ENCODE measurements around the gene SYNGR1. TPM values are rescaled to one million over a fixed set of nuclear protein-coding genes. Genes with fewer than 3 reads are reported as not detected.
A peak's percentile ranks its signal among the peaks of the same experiment; 100 is the strongest.

Gene SYNGR1
- total RNA-seq, 1 experiment from 2014 or later = 17.8 TPM

DNA sequence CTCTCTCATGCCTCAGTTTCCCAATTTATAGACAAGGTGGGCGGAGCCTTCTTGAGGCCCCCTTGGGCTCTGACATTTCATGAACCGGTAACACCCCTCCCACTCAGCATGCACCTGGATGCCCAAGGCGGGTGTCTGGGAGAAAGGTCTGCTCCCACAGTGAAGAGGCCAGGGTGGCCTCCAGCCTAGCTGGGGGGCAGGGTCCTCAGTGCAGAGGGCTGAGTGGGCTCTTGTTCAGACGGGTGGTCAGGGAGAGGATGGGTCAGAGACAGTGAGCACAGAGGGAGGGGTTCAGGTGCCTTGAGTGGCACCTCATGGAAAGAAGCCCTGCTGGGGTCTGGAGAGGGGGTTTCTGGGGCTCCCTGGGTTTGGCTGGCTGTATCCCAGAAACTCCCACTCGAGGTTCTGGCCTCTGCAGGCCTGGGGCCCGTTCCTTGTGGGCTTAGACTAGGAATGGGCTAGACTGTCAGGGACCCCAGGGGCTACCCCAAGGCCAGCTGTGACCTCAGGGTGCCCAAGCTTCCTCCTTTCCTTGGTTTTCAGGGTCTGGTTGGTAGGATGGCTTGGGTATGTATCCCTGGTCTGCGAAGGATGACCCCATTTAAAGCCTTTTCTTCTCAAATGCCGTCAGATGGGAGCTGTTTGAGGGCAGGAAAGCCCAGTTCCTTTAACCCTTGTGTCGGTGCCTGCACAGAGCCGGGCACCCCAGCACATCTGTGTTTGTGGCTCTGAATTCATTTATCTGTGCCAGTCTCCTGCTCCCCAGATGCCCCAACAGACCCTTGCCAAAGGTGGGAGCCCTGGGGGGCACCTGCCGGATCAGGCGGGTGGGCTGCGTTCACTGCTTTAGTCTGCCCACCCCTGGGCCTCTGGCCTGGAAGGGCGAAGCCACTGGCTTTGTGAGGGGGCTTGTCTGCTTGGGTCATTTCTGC, 1.2 kb downstream of the SYNGR1 start:
- in situ Hi-C loops (cut with HindIII; ENCODE audit: low pct_unique_long_range_greater_than_20kb, low sequenced_read_pairs) = no loop called here
- intact Hi-C loops (cut with micrococcal nuclease; ENCODE audit: unreplicated experiment) = no loop called here
- H3K27ac ChIP-seq (ENCODE audit: low read length) = no peak overlapping the region; the same call in none of the 2 replicates
- BruUV-seq (replicated peaks) = no TSS peak
- peak overlapping the region; percentile 45 to 50 for H3K4me3 ChIP-seq (ENCODE audit: low read depth in 2 of 2, low read length in 2 of 2)
- ATAC-seq (no peak), DNase-seq (ENCODE audit: low read depth, low spot score) (no peak)
- ChIA-PET POLR2A (no interaction called here), CTCF (interaction anchor here (0.5 kb wide), 1 partner anchor 163 kb away, joined by 4 read pairs; no protein-coding TSS in a partner anchor)
- peaks cover 19% of the 10 kb centered on the region for H3K4me1 ChIP-seq (ENCODE audit: control insufficient read depth, insufficient read depth, low read length)
- H3K9me3 ChIP-seq (ENCODE audit: control insufficient read depth, insufficient read depth, low read depth, low read length) = no peaks in the 10 kb centered on the region
- no peak for TF ChIP-seq SIN3A (IDR thresholded peaks at IDR 0.05; ENCODE audit: borderline replicate concordance, insufficient read depth, low read depth, low read length)
- no peak for TF ChIP-seq TCF7L2 (IDR thresholded peaks at IDR 0.05; ENCODE audit: low read depth, low read length)
- TF ChIP-seq POLR2AphosphoS5 (IDR thresholded peaks at IDR 0.05; ENCODE audit: low read depth, low read length) = no peak
- TF ChIP-seq, protein P1, sequence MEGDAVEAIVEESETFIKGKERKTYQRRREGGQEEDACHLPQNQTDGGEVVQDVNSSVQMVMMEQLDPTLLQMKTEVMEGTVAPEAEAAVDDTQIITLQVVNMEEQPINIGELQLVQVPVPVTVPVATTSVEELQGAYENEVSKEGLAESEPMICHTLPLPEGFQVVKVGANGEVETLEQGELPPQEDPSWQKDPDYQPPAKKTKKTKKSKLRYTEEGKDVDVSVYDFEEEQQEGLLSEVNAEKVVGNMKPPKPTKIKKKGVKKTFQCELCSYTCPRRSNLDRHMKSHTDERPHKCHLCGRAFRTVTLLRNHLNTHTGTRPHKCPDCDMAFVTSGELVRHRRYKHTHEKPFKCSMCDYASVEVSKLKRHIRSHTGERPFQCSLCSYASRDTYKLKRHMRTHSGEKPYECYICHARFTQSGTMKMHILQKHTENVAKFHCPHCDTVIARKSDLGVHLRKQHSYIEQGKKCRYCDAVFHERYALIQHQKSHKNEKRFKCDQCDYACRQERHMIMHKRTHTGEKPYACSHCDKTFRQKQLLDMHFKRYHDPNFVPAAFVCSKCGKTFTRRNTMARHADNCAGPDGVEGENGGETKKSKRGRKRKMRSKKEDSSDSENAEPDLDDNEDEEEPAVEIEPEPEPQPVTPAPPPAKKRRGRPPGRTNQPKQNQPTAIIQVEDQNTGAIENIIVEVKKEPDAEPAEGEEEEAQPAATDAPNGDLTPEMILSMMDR (IDR thresholded peaks at IDR 0.05) = no peak
- TF ChIP-seq, protein P2, sequence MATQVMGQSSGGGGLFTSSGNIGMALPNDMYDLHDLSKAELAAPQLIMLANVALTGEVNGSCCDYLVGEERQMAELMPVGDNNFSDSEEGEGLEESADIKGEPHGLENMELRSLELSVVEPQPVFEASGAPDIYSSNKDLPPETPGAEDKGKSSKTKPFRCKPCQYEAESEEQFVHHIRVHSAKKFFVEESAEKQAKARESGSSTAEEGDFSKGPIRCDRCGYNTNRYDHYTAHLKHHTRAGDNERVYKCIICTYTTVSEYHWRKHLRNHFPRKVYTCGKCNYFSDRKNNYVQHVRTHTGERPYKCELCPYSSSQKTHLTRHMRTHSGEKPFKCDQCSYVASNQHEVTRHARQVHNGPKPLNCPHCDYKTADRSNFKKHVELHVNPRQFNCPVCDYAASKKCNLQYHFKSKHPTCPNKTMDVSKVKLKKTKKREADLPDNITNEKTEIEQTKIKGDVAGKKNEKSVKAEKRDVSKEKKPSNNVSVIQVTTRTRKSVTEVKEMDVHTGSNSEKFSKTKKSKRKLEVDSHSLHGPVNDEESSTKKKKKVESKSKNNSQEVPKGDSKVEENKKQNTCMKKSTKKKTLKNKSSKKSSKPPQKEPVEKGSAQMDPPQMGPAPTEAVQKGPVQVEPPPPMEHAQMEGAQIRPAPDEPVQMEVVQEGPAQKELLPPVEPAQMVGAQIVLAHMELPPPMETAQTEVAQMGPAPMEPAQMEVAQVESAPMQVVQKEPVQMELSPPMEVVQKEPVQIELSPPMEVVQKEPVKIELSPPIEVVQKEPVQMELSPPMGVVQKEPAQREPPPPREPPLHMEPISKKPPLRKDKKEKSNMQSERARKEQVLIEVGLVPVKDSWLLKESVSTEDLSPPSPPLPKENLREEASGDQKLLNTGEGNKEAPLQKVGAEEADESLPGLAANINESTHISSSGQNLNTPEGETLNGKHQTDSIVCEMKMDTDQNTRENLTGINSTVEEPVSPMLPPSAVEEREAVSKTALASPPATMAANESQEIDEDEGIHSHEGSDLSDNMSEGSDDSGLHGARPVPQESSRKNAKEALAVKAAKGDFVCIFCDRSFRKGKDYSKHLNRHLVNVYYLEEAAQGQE (IDR thresholded peaks at IDR 0.05; ENCODE audit: insufficient read depth in 1 of 2, low read depth in 2 of 2, low read length in 1 of 2) = no peak
- H3K27me3 ChIP-seq (ENCODE audit: control insufficient read depth, insufficient read depth, low read length) = no peaks in the 10 kb centered on the region
- no peaks in the 10 kb centered on the region for H3K36me3 ChIP-seq (ENCODE audit: control insufficient read depth, insufficient read depth, low read length)

DNA sequence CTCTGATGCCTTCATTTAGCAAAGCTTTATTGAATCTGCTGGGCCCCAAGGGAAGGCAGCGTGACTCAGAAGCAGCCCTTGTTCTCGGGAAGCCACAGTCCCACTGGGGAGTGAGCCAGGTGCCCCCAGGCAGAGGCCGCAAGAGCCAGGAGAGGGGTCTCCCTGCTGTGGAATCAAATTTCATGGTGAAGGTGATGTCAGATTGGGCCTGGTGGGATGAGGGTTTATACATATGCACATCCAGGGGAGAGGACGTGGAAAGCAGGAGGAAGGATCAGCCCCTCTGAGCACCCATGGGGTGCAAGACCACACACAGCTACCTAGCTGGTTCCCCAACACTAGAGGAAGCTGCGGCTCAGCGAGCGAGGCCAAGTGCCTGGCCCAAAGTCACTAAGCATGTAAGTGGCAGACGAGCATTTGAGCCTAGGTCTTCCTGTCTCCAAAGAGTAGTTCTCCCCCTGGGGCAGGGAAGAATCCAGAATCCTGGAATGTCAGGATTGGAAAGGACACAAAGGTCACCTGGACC, 2.0 kb downstream of the SYNGR1 start:
- H3K4me3 ChIP-seq (ENCODE audit: low read depth in 2 of 2, low read length in 2 of 2) = no peak overlapping the region
- intact Hi-C loops (cut with micrococcal nuclease; ENCODE audit: unreplicated experiment) = no loop called here
- in situ Hi-C loops (cut with HindIII; ENCODE audit: low pct_unique_long_range_greater_than_20kb, low sequenced_read_pairs) = no loop called here
- ChIA-PET CTCF (no interaction called here), POLR2A (no interaction called here)
- H3K4me1 ChIP-seq (ENCODE audit: control insufficient read depth, insufficient read depth, low read length) = peaks cover 19% of the 10 kb centered on the region
- no peak overlapping the region; the same call in 1 of the 2 replicates for H3K27ac ChIP-seq (ENCODE audit: low read length)
- DNase-seq (ENCODE audit: low read depth, low spot score) (no peak), ATAC-seq (no peak)
- H3K36me3 ChIP-seq (ENCODE audit: control insufficient read depth, insufficient read depth, low read length) = no peaks in the 10 kb centered on the region
- TF ChIP-seq TCF7L2 (IDR thresholded peaks at IDR 0.05; ENCODE audit: low read depth, low read length) = no peak
- TF ChIP-seq, protein P1 (IDR thresholded peaks at IDR 0.05) = no peak
- TF ChIP-seq, protein P2 (IDR thresholded peaks at IDR 0.05; ENCODE audit: insufficient read depth in 1 of 2, low read depth in 2 of 2, low read length in 1 of 2) = no peak
- TF ChIP-seq SIN3A (IDR thresholded peaks at IDR 0.05; ENCODE audit: borderline replicate concordance, insufficient read depth, low read depth, low read length) = no peak
- no peak for TF ChIP-seq POLR2AphosphoS5 (IDR thresholded peaks at IDR 0.05; ENCODE audit: low read depth, low read length)
- no peaks in the 10 kb centered on the region for H3K9me3 ChIP-seq (ENCODE audit: control insufficient read depth, insufficient read depth, low read depth, low read length)
- H3K27me3 ChIP-seq (ENCODE audit: control insufficient read depth, insufficient read depth, low read length) = no peaks in the 10 kb centered on the region
- BruUV-seq (replicated peaks) = no TSS peak
